Medulla oblongata (tissue), 1 donor: Measurements from ENCODE around the gene CEP63.
A peak's percentile ranks its signal among the peaks of the same experiment; 100 is the strongest.

ENCODE experiments used
- DNase-seq: peaks from one replicate; pipeline ENCODE4 v3.0.0-alpha.2; 2015; ENCODE audit errors: extremely low spot score

Gene CEP63

GRCh38 chr3:134608023-134608770, 122.3 kb downstream of the CEP63 start:
- DNase-seq, result peak; percentile 39

- no peak for DNase-seq
Observed at GRCh38 chr3:134608771-134609435, 123.0 kb downstream of the CEP63 start.

GRCh38 chr3:134609821-134610431, 124.1 kb downstream of the CEP63 start:
- DNase-seq, result no peak

- no peak for DNase-seq
Observed at GRCh38 chr3:134610432-134611385, 124.9 kb downstream of the CEP63 start.

GRCh38 chr3:134611516-134611915, 125.7 kb downstream of the CEP63 start:
- DNase-seq, result no peak

GRCh38 chr3:134613006-134613520, 127.2 kb downstream of the CEP63 start:
- no peak for DNase-seq

- DNase-seq, result no peak
Observed at GRCh38 chr3:134614955-134615354, 129.1 kb downstream of the CEP63 start.

GRCh38 chr3:134615743-134616142, 129.9 kb downstream of the CEP63 start:
- DNase-seq, result no peak

GRCh38 chr3:134617608-134618477, 132.0 kb downstream of the CEP63 start:
- no peak for DNase-seq

GRCh38 chr3:134618478-134619300, 132.8 kb downstream of the CEP63 start:
- peak; percentile 38 for DNase-seq

GRCh38 chr3:134619301-134619615, 133.4 kb downstream of the CEP63 start:
- DNase-seq, result no peak

- no peak for DNase-seq
Observed at GRCh38 chr3:134619884-134620445, 134.1 kb downstream of the CEP63 start.

GRCh38 chr3:134620476-134621115, 134.7 kb downstream of the CEP63 start:
- DNase-seq, result no peak

- DNase-seq, result no peak
Observed at GRCh38 chr3:134621854-134622253, 136.0 kb downstream of the CEP63 start.

GRCh38 chr3:134622806-134623365, 137.0 kb downstream of the CEP63 start:
- no peak for DNase-seq

GRCh38 chr3:134623615-134624245, 137.9 kb downstream of the CEP63 start:
- no peak for DNase-seq
